T-helper 9 cell (primary cell): Measurements from ENCODE around the gene ACTRT2.

Source experiments
- DNase-seq: peaks from one replicate; pipeline ENCODE4 v3.0.0-alpha.2; 2020

ACTRT2 gene

DNA sequence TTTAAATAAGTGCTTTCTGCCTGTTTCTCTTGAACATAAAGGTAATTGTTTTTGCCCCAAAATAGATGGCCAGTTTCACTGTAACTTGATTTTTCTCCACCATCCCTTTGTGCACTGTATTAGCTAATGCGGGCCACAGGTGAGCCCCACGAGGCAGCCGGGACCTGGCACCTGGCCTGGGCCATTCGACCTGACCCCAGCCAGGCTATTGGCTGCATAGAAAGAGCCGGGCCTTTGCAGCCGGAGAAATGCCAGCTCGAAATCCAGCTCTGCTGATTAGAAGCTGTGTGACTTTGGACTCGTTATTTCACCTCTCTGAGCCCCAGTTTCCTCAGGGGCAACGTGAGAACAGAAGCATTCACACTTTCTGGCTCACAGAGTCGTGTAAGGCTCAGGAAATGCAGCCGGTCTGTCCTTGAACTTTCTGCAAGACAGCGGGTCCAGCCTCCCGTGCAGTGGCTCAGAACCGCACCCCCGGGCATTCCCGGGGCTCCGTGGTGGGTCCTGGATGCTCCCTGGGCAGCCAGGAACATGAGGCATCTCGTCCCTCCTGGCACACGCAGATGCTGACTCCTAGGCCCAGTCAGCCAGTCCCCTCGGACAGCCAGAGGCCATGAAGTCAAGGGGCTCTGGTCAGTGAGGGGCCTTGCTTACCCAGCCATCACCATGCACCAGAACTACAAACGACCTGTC lies 37.4 kb upstream of the ACTRT2 start:
- no peak for DNase-seq

DNA sequence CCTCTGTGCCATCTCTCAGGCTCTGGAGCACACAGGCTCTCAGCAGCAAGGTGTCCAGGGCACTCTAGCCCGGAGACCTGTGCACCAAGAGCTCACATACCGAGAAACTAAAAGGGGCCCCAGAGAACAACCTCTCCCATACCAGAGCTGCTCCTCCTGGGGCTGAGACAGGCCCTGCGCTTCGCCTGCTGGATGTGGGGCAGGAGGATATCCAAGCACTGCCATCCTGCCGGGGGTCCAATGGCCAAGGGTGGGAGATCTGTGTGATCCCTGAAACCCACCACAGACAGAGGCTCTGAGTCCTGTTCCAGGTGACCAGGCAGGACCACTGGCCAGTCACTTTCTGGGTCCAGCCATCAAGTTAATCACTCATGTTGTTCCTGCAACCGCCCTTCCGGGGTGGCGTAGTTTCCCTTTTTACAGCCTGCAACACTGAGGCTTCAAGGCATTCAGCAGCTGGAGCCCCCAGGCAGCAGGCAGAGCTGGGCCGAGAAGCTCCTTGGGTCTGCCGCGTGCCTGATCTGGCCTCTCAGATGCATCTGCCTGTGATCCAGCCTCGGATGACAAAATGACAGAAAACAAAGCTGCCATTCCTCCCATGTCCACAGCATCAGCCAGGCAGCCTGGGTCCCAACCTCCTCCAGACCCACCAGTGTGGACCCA lies 36.7 kb upstream of the ACTRT2 start:
- DNase-seq, result no peak

DNA sequence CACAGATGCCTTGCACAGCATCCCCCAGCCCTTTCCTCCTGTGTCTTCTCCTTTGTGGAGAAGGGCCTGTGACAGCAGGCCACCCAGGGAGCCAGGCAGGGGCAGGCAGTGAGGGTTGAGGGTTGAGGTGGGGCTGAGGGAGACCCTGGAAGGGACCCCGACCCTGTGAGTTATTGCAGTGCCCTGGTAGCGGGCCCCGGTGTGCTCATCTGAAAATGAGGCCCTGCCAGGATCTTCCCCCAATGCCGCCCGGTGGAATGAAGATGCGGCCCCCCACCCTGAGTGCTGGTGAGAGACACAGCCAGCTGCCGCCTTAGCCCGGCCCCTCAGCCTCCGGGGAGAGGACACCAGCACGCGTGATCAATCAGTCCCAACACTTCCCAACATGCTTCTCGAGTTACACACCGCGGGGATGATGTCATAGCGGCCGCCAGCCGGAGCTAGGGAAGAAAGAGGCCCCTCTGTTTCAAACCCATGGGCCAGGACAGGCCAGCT lies 36.2 kb upstream of the ACTRT2 start:
- DNase-seq, result no peak

DNA sequence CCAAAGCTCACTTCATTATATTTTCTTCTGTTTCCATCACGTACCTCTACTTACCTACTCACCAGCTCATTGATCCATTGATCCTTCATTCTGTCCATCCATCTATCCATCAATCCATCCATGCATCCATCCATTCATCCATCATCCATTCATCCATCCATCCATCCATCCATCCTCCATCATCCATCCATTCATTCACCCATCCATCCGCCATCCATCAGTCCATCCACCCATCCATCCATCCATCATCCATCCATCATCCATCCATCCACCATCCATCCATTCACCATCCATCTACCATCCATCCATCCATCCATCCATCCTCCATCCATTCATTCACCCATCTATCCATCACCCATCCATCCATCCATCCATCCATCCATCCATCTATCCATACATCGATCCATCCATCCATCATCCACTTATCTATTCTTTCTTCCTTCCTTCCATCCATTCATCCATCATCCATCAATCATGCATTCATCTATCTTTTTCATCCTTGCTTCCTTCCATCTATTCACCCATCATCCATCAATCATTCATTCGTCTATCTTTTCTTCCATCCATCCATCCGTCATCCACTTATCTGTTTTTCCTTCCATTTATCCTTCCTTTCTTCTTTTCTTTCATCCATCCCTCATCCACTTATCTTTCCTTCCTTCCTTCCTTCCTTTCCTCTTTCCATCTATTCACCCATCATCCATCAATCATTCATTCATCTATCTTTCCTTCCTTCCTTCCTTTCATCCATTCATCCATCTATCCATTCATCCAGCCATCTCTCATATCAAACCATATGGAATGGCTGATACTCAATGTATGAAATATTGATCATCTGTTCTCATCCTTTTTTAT lies 35.3 kb upstream of the ACTRT2 start:
- no peak for DNase-seq

DNA sequence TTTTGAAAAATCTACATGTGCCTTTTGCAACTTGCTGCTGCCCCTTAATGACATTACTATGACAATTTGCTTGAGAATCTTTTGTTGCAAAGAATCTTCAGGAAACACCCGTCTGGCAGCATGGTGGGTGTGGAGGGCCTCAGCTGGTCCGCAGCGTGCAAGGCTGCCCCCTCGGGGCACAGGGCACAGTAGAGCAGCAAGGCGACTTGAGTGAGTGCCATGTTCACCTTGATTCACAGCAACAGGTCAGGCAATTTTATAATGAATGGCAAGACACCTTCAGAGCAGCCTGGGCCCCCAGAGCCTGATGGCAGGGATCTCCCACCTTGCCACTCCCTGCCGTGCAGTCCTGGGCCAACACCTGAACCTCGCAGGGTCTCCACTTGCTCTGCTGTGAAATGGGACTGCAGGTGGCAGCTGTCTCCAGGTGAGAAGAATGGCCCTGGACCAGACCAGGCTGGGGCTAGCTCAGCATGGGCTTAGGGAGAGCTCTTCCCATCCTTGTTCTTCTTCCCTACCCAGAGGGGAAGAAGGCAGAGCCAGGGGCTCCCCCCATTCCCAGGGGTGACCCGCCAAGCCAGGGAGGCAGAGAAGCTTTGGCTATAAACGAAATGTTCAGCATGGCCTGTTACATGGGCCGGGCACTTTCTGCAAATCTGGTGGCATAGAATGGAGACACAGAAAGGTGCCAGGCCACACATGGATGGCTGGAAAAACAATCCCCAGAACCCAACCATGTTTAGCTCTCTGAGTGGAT lies 34.5 kb upstream of the ACTRT2 start:
- DNase-seq, result no peak

DNA sequence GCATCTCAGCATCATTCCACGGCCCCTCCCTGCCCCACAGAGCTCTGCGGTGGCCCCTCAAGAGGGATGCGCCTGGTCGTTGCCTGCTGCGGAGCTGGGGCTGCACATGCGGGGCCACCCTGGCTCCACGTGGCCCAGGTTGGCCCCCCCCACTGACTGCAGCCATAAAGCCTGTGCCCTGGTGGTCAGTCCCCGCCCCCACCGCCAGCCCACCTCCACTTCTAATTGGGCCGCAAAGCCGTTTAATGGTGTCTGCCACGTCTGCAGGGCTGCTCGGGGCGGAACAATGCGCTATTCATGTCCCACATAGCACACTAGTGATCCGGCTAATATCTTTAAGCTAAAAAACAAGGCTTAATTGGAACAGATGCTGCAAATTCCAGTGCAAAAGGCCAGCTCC lies 33.5 kb upstream of the ACTRT2 start:
- no peak for DNase-seq

DNA sequence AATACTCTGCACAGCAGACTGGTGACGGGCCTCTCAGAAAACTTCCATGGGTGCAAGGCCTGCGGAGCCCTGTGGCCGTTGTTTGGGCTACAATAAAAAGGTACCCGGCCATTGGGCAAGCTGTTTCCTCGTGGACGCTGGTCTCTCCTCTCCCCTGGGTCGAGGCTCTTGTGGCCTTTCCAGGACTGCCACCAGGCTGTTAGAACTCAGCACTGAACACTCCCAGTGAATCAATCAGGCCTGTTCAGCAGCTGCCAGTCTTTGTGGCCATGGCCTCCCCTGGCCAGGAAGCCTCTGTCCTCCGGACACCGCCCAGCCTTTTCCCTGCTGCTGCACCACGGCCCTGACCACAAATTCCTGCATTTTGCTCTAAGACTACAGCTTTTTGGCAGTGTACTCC lies 33.0 kb upstream of the ACTRT2 start:
- no peak for DNase-seq

DNA sequence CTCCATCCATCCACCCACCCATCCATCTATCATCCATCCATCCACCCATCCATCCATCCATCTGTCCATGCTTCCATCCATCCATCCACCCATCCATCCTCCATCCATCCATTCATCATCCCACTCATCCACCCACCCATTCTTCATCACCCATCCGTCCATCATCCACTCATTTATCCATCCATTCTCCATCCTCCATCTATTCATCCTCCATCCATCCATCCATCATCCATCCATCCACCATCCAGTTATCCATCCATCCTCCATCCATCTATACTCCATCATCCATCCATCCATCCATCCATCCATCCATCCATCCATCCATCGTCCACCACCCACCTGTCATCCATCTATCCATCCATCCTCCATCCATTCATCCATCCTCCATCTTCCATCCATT lies 32.1 kb upstream of the ACTRT2 start:
- no peak for DNase-seq

DNA sequence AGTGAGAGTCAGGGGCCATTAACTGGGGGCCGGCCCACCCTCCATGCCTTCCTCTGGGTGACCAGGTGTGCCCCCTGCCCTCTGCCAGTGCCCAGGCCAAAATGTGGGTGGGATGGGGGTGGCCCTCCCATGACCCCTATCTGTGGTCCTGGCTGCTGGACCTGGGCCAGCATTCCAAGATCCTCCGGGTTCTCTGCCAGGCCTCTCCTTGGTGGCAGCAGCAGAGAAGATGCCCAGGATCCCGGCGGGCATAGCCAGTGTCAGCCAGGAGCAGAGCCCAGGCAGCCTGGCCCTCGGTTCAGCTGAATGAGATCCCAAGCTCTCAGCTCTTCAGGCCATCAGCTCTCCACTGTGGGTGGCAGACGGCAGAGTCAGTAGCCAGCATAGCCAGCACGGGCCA lies 31.3 kb upstream of the ACTRT2 start:
- no peak for DNase-seq

DNA sequence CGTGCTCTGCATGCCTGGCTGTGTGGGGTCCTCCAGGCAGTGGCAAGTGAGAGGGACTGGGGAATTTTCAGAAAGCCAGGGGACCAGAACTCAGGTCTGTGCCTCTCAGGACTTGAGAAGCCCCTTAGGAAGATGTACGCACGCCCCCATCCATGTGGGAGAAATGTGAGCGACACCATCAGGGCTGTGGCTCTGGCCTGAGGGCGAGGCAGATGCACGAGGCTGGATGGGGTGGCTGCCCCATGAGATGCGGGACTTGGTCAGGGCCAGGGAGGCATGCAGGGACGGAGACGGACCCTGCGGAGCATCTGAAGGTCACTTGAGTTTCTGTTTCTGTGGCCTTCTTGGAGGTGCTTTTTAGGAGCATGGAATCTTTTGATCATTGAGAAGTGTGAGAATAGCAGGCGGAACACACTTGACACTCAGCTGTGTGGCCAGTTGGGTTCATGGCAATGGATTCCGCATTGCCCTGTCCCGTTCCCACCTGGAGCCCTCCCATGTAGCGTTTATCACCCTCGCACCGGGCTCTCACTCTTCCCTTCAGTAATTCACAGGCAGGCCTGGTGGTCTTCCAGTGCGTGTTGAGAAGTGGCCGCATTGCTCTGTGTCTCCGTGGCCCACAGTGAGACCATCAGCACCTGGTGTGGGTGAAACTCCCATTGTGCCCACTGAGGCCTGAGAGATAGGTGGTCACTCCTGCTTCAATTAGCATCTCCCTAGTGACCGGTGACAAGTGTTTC lies 30.7 kb upstream of the ACTRT2 start:
- no peak for DNase-seq

DNA sequence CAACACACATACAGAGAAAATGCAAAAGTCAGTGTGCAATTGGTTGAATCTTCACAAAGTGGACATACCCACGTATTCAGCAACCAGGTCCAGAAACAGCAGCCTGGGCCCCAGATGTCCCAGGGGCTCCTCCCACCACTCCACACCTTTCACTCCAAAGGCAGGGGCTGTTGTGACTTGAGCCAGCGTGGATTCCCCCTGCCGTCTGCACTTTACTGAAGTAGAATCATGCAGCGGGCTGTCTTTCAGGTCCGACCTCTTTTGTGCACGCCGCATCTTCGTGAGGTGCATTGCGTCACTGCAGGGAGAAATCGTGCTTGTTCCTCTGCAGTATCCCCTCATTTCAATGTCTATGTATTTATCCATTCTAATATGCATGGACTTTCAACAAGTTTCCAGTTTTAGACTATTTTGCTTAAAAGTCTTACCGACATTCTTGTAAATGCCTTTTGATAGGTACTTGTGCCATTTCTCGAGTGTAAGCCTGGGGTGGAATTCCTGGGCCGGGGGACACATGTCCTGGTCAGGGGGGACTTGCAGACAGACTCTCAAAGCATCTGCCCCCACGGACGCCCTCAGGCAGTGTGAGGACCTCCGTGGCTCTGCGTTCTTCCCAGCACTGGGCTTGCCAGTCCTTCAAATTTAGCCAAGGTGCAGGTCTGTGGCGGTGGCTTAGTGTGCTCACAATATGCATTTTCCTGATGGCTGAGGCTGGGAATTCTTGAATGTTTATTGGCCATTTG lies 29.3 kb upstream of the ACTRT2 start:
- DNase-seq, result no peak

DNA sequence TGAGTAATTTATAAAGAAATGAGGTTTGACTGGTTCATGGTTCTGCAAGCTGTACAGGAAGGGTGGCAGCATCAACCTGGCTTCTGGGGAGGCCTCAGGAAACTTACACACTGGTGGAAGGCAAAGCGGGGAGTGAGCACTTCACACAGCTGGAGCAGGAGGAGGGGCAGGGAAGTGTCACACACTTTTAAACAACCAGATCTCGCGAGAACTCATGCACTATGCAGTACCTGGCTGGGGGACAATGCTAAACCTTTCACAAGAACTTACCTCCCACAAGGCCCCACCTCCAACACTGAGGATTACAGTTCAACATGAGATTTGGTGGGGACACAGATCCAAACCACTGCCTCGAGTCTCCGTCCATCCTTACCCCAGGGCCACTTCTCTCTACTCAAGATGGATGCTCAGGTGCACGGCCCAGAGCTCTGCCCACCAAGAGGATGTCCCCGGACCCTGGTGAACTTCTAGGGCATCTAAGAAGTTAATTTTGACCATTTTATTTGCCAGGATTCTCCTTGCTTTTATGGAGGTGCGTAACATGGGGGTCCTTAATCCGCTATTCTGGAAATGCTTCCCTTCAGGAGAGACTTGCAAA lies 22.7 kb upstream of the ACTRT2 start:
- no peak for DNase-seq

DNA sequence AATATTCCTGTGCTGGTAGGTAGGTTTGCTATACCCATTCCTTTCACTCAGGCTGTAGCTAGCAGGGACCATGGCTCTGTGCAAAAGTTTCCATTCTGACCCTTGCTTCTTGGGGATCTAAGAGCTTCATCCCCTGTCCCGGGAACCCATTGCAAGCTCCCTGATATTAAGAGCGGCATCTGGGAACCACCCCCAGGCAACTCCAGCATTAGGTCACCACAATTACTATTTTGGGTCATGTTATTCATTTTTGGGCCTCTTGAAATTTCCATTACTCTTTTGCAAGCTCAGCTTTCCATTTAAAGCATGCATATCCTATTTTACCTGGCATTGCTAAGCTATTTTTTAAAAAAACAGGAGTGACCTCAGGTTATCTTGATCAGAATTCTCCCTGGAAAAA lies 22.1 kb upstream of the ACTRT2 start:
- DNase-seq, result no peak

DNA sequence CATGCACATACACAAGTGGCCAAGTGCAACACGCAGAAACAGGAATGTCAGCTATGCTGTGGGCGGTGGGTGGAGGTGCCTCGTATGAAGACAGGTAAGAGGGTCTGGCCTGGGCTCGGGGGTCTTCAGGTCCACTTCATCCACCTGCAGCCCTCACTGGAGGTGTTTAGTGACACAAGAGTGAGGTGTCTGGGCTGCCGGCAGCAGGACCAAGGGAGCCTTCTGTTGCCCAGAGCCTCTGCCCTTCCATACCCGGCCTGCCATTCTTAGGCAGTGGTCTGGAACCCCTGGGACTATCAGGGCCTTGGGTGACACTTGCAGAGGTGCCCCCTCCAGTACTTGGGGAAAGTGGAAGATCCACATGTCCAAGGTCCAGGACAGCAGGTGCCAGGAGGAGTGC lies 21.7 kb upstream of the ACTRT2 start:
- DNase-seq, result no peak

DNA sequence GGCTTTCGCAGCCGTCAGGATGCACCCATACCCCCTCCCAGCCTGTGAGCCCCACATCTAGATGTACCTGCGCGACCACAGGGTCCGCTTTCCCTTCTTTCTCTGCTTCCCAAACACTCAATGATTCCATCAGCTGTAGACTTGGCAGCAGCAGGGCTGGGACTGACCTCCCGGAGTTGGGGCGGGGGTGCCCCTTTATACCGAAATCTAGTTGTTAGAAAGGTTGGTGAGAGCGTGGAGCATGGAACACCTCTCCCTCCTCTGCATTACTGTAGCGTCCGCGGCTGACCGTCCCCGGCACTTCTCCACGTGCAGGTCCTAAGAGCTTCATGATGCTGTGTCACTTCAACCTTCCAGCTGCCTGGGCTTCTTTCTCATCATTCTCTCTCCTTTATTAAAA lies 21.1 kb upstream of the ACTRT2 start:
- DNase-seq, result no peak

DNA sequence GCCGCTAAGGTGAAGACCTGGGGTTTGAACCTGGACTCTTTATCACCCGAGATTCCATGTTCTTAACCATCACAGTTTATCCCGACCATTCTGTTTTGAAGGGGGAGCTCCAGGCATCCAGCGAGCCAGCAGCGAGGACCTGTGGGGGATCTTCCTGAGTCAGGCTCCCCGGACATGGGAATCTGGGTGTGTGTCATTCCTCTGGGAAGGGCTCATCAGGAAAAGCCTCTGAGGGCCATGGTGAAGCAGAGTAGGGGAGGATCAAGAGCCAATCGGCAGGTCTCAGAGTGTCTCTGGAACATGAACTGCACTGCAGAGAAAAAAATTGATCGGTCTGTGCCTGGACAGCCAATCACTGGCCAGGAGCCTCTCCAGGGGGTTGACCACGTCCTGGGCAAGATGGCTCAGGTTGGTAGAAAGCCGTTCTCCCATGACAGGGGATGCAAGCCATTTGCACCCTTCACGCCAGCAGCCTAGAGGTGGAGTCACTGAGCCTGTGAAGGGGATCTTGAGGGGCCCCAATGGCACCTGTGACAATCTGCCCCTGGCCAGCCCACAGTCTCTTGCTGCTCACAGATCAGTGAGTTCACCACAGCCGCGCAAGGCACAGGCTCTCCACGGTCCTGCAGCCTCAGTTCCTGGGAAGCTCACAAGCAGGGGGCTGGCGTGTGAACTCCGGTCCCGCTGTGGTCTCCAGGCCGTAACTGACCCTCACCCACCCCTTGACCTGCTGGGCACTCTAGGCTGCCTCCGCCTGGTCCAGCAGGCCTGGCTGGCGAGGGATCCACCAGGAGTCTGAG lies 20.4 kb upstream of the ACTRT2 start:
- no peak for DNase-seq

DNA sequence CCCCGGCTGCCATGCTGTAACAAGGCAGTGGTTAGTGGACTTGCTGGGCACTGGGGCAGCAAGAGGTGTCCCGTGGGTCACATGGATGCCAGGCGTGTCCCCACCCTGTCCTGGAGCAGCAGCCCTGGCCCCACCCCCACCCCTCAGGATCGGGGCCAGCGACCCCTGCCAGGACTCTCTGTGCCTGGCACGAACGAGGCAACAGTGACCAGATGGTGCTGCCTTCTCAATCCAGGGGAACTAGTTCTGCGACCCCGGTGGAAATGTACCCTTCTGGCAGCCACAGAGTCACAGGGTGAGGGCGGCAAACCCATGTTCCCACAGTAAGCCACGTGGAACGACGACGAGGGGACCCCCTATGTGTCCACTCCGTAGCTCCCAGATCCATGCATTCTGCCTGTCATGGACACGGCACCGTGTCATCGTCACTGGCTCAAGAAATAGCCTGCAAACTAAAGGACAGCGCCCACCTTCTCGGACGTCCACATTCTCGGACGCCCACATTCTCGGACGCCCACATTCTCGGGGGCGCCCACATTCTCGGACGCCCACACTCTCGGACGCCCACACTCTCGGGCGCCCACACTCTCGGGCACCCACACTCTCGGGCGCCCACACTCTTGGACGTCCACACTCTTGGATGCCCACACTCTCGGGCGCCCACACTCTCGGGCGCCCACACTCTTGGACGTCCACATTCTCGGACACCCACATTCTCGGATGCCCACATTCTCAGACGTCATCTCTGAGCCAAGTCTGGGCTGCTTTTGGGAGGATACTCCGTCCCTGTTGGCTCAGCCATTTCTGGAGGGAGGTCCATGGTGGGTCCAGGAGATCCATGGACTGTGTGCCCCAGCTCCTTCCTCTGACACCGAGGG lies 19.6 kb upstream of the ACTRT2 start:
- DNase-seq, result no peak

DNA sequence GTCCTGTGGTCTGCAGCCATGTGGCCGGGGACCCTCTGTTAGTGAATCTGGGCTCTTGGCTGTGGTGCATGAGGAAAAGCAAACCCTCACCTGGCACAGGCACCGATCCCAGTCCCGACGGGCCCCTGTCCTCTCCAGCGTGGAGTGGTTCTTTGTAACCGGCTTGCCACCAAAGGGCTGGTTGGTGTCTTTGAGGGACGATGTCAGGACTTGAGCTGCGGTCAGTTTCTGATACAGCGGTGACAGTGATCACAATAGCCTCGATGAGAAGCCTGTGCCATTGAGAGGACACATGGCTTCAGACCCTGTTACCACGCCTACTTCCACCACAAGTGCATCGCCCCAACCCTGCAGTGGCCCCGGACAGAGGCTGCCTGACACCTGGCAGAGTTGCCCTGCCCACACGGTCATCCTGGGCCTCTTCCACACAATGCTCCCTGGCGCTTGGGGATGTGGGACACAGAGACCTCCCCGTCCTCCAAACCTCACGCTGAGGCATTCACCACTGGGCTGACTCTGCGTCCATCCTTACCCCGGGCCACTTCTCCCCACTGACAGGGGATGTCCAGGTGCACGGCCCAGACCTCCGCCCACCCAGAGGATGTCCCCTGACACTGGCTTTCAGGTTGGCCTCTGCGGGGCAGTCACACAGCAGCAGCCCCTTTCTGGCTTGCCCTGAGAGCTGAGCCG lies 18.8 kb upstream of the ACTRT2 start:
- DNase-seq, result no peak
